Body of pancreas (tissue), 4 donors: ENCODE measurements around the gene SPATA4. TPM values are rescaled to one million over a fixed set of nuclear protein-coding genes. Genes with fewer than 3 reads are reported as not detected.

Source experiments
- ATAC-seq: fragments of 150-250 bp; one replicate; pipeline ENCODE4 v1.9.1; 2016
- DNase-seq, 4 donors: peaks; one replicate each; pipeline ENCODE4 v3.0.0-alpha.2; 2019
- H3K27ac ChIP-seq, 4 donors: fragments of 200-600 bp; sonication (generic); 1 replicate in 3 of 4; 2 replicates in 1 of 4; pipeline versions ENCODE4 v1.5.1 to v1.6.1; 2016 to 2019; ENCODE audit warnings: mild to moderate bottlenecking in 1 of 4, mixed read lengths in 1 of 4, moderate library complexity in 1 of 4
- H3K27me3 ChIP-seq, 2 donors: fragments of 200-600 bp; sonication (generic); one replicate each; pipeline ENCODE4 v1.6.0; 2016; ENCODE audit warnings: mild to moderate bottlenecking in 1 of 2
- H3K36me3 ChIP-seq, 2 donors: fragments of 200-600 bp; sonication (generic); replicated peaks in 1 of 2; 2 replicates each; pipeline ENCODE4 v1.5.1; 2016; ENCODE audit warnings: low read depth in 2 of 2; ENCODE audit not compliant: insufficient read depth in 1 of 2
- H3K4me1 ChIP-seq: fragments of 200-600 bp; sonication (generic); one replicate; pipeline ENCODE4 v1.6.0; 2016
- H3K4me3 ChIP-seq, 2 donors: fragments of 200-600 bp; sonication (generic); 1 replicate in 1 of 2; 2 replicates in 1 of 2; pipeline ENCODE4 v1.5.1; 2016 to 2019
- H3K9me3 ChIP-seq, 3 donors: fragments of 200-600 bp; sonication (generic); 1 replicate in 2 of 3; 2 replicates in 1 of 3; pipeline ENCODE4 v1.5.1; 2016
- CTCF ChIP-seq, 7 experiments: fragments of 450-650 bp in 4 of 7; fragments of 200-600 bp in 3 of 7; sonication (generic) in 3 of 7; IDR thresholded peaks; one replicate each; pipeline ENCODE4 v1.5.1; 2016 to 2019; ENCODE audit warnings: antibody characterized with exemption in 7 of 7
- POLR2A ChIP-seq, 3 donors: fragments of 450-650 bp; IDR thresholded peaks; one replicate each; pipeline ENCODE4 v1.6.1; 2016; ENCODE audit warnings: antibody characterized with exemption in 3 of 3, mild to moderate bottlenecking in 2 of 3
- WGBS, 2 donors: methylation state at CpG; one replicate each; pipeline ENCODE4 v1.1.5; 2017; 5-methylcytosine and 5-hydroxymethylcytosine counted together
- intact Hi-C: fragments of 100-400 bp; cut with DNase I; formaldehyde crosslinking; loops from one replicate; pipeline ENCODE4 v1.15.1; 2023
- total RNA-seq, 2 donors: library from RNA; depleted of rRNA; stranded (reverse); fragments of >200 nt; gene quantifications; one replicate each; pipeline ENCODE4 v1.1.0, GENCODE V29; 2016

Gene SPATA4
- total RNA-seq, 2 donors from 2014 or later = not detected

GRCh38 chr4:176193938-176194337 is 1.4 kb downstream of the SPATA4 start:
- no peak for ATAC-seq
- 60 to 69% methylated on average over 3 of the region's 3 CpGs for WGBS, 2 donors
- no peak for TF ChIP-seq CTCF (IDR thresholded peaks at IDR 0.05)
- no peak for TF ChIP-seq POLR2A (IDR thresholded peaks at IDR 0.05)
- peaks cover 4% of the 10 kb centered on the region for H3K4me1 ChIP-seq
- DNase-seq = no peak
- H3K36me3 ChIP-seq = no peaks in the 10 kb centered on the region
- H3K4me3 ChIP-seq = no peak overlapping the region
- intact Hi-C loops = no loop called here
- H3K9me3 ChIP-seq = no peaks in the 10 kb centered on the region
- no peak overlapping the region for H3K27ac ChIP-seq
- no peaks in the 10 kb centered on the region for H3K27me3 ChIP-seq

- intact Hi-C loops = no loop called here
- TF ChIP-seq CTCF (IDR thresholded peaks at IDR 0.05) = no peak
- H3K36me3 ChIP-seq = no peaks in the 10 kb centered on the region
- H3K27me3 ChIP-seq = no peaks in the 10 kb centered on the region
- peaks cover 4% of the 10 kb centered on the region for H3K4me1 ChIP-seq
- DNase-seq (no peak), ATAC-seq (no peak)
- no peak overlapping the region for H3K4me3 ChIP-seq
- H3K27ac ChIP-seq = no peak overlapping the region
- H3K9me3 ChIP-seq = no peaks in the 10 kb centered on the region
- 9 to 16% methylated on average over 4 of the region's 4 CpGs for WGBS, 2 donors
Observed at GRCh38 chr4:176193126-176193525, 2.3 kb downstream of the SPATA4 start.

- intact Hi-C loops = no loop called here
- peaks cover 4% of the 10 kb centered on the region for H3K4me1 ChIP-seq
- no peak overlapping the region for H3K27ac ChIP-seq
- H3K4me3 ChIP-seq = no peak overlapping the region
- WGBS, 2 donors = 3 to 33% methylated on average over 1 of the region's 1 CpG
- TF ChIP-seq CTCF (IDR thresholded peaks at IDR 0.05) = no peak
- no peak for TF ChIP-seq POLR2A (IDR thresholded peaks at IDR 0.05)
- H3K36me3 ChIP-seq = no peaks in the 10 kb centered on the region
- DNase-seq (no peak), ATAC-seq (no peak)
- no peaks in the 10 kb centered on the region for H3K27me3 ChIP-seq
- H3K9me3 ChIP-seq = no peaks in the 10 kb centered on the region
Observed at GRCh38 chr4:176191974-176192373, 3.4 kb downstream of the SPATA4 start.

- intact Hi-C loops = no loop called here
- WGBS, 2 donors = 60 to 63% methylated on average over 11 of the region's 11 CpGs
- ATAC-seq = no peak
Observed at GRCh38 chr4:176189891-176190795, 5.2 kb downstream of the SPATA4 start.

More at GRCh38 chr4:176189891-176190795, 5.2 kb downstream of the SPATA4 start:
- no peak for DNase-seq
- Histone ChIP-seq H3K4me1 (peaks cover 3% of the 10 kb centered on the region), H3K27ac (no peak overlapping the region), H3K36me3 (no peaks in the 10 kb centered on the region), H3K27me3 (no peaks in the 10 kb centered on the region), H3K4me3 (no peak overlapping the region), H3K9me3 (no peaks in the 10 kb centered on the region)
- TF ChIP-seq POLR2A (IDR thresholded peaks at IDR 0.05) = no peak
- no peak for TF ChIP-seq CTCF (IDR thresholded peaks at IDR 0.05)
